Ovary (tissue), 9 donors: ENCODE data around the gene CALHM3. TPM values are rescaled to one million over a fixed set of nuclear protein-coding genes. Genes with fewer than 3 reads are reported as not detected.

Source experiments
- DNase-seq, 5 donors: peaks; one replicate each; pipeline ENCODE4 v3.0.0-alpha.2; 2019 to 2020
- H3K27ac ChIP-seq, 2 donors: fragments of 200-600 bp; one replicate each; pipeline versions ENCODE4 v1.5.1 to v1.8.0; 2019 to 2022
- H3K27me3 ChIP-seq: fragments of 200-600 bp; one replicate; pipeline ENCODE4 v1.8.0; 2022
- H3K36me3 ChIP-seq: fragments of 200-600 bp; sonication (generic); one replicate; pipeline ENCODE4 v1.5.1; 2019
- H3K4me1 ChIP-seq: one replicate; pipeline ENCODE4 v1.8.1; 2013; ENCODE audit warnings: mild to moderate bottlenecking, moderate library complexity; ENCODE audit not compliant: insufficient read depth
- H3K4me3 ChIP-seq: fragments of 200-600 bp; sonication (generic); one replicate; pipeline ENCODE4 v1.5.1; 2017
- H3K9me3 ChIP-seq, 2 donors: fragments of 200-600 bp in 1 of 2; sonication (generic) in 1 of 2; one replicate each; pipeline versions ENCODE4 v1.5.1 to v1.8.1; 2013 to 2019; ENCODE audit warnings: mild to moderate bottlenecking in 1 of 2, moderate library complexity in 1 of 2
- CTCF ChIP-seq, 3 donors: fragments of 450-650 bp in 2 of 3; fragments of 200-600 bp in 1 of 3; IDR thresholded peaks; one replicate each; pipeline versions ENCODE4 v1.5.1 to v1.8.0; 2016 to 2022; ENCODE audit warnings: antibody characterized with exemption in 3 of 3, mild to moderate bottlenecking in 1 of 3
- EP300 ChIP-seq: sonication (generic); formaldehyde crosslinking; IDR thresholded peaks from one replicate; pipeline ENCODE4 v1.6.1; 2017; ENCODE audit warnings: antibody characterized with exemption
- POLR2A ChIP-seq: fragments of 450-650 bp; IDR thresholded peaks from one replicate; pipeline ENCODE4 v1.6.1; 2017; ENCODE audit warnings: antibody characterized with exemption, mild to moderate bottlenecking, moderate library complexity
- WGBS, 3 donors: extraction: QIAGEN DNeasy Blood & Tissue Kit in 1 of 3; methylation state at CpG; one replicate each; pipeline versions ENCODE4 v1.1.5 to v1.1.7; 2013 to 2017; 5-methylcytosine and 5-hydroxymethylcytosine counted together
- intact Hi-C, 4 donors: fragments of 100-400 bp; cut with DNase I; formaldehyde crosslinking; loops; one replicate each; pipeline versions ENCODE4 v1.11.0 to v1.15.1; 2022 to 2023
- polyA plus RNA-seq, 2 donors: library from polyadenylated mRNA; stranded (reverse); fragments of 200-250 nt in 1 of 2; fragments of 350-450 nt in 1 of 2; fragmentation: Illumina TruSeq in 1 of 2; extraction: RNeasy Lipid Tissue Mini Kit (QIAGEN cat#74804) in 1 of 2; gene quantifications; one replicate each; pipeline ENCODE4 v1.2.3, GENCODE V29; 2013 to 2014
- total RNA-seq, 7 donors: library from RNA; depleted of rRNA in 2 of 7; stranded (reverse); fragments of >200 nt in 2 of 7; fragmentation: NEBNext Ultra II Directional in 3 of 7; extraction: Animal tissue kit (Norgen Biotek cat#: 25700) in 3 of 7; gene quantifications; one replicate each; pipeline versions ENCODE4 v1.1.0 to v1.2.4, GENCODE V29; 2016 to 2023
- donor health status: DM: no; HTN: no; CAD: no; lungs with moderate emphysema.
- donor health status: DM: no; HTN: no; CAD: no.
- donor health status: Bipolar disorder and iron deficiency.
- donor health status: DM: yes; HTN: yes; CAD: no.
- donor health status: DM: no; HTN: no; CAD: no.
- donor health status: DM: yes; HTN: yes; CAD: no.

CALHM3 gene
- total and polyA plus RNA-seq, 9 donors = not detected

DNA sequence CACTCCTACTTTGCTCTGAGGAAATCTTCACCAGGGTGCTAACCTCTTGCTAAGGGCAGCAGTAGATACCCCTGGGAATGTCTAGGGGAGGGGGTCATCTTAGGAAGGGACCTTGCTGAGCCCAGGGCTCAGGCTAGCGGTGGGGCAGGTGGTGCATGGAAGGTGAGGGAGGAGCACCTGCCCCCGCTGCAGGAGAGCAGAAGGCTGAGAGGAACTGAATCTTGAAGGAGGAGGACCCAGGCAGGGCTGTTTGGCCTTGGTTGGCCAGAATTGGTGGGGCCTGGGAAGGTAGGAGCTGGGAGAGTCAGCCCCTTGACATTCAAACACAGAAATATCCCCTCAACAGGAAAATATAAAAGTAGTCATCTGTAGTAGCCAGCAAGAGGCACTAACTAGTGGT is 7.0 kb downstream of the CALHM3 start:
- intact Hi-C loops = no loop called here
- H3K27me3 ChIP-seq = no peaks in the 10 kb centered on the region
- no peaks in the 10 kb centered on the region for H3K4me1 ChIP-seq
- H3K36me3 ChIP-seq = no peaks in the 10 kb centered on the region
- WGBS, 3 donors = 97 to 100% (median 98%) methylated on average over 2 of the region's 2 CpGs
- no peak overlapping the region for H3K4me3 ChIP-seq
- H3K9me3 ChIP-seq = no peaks in the 10 kb centered on the region
- no peak for DNase-seq
- no peak overlapping the region for H3K27ac ChIP-seq
- TF ChIP-seq CTCF (IDR thresholded peaks at IDR 0.05) (no peak), EP300 (no peak), POLR2A (no peak)

GRCh38 chr10:103470761-103471653 is 8.0 kb downstream of the CALHM3 start:
- no peaks in the 10 kb centered on the region for H3K4me1 ChIP-seq
- H3K27me3 ChIP-seq = no peaks in the 10 kb centered on the region
- H3K4me3 ChIP-seq = no peak overlapping the region
- H3K36me3 ChIP-seq = no peaks in the 10 kb centered on the region
- WGBS, 3 donors = 52 to 62% (median 57%) methylated on average over 14 of the region's 14 CpGs
- no peaks in the 10 kb centered on the region for H3K9me3 ChIP-seq
- peak in 2 of 5 donors; percentile 34 to 63 for DNase-seq
- TF ChIP-seq EP300 = no peak
- TF ChIP-seq CTCF (IDR thresholded peaks at IDR 0.05) = no peak
- TF ChIP-seq POLR2A = no peak
- H3K27ac ChIP-seq = no peak overlapping the region
- intact Hi-C loops = no loop called here

- no peaks in the 10 kb centered on the region for H3K9me3 ChIP-seq
- TF ChIP-seq POLR2A = no peak
- no peaks in the 10 kb centered on the region for H3K27me3 ChIP-seq
- no peaks in the 10 kb centered on the region for H3K36me3 ChIP-seq
- no peak overlapping the region for H3K27ac ChIP-seq
- H3K4me3 ChIP-seq = no peak overlapping the region
- 58 to 67% (median 60%) methylated on average over 5 of the region's 5 CpGs for WGBS, 3 donors
- no peaks in the 10 kb centered on the region for H3K4me1 ChIP-seq
- intact Hi-C loops = no loop called here
- DNase-seq = no peak
Measured at GRCh38 chr10:103469201-103469600, 9.8 kb downstream of the CALHM3 start.

DNA sequence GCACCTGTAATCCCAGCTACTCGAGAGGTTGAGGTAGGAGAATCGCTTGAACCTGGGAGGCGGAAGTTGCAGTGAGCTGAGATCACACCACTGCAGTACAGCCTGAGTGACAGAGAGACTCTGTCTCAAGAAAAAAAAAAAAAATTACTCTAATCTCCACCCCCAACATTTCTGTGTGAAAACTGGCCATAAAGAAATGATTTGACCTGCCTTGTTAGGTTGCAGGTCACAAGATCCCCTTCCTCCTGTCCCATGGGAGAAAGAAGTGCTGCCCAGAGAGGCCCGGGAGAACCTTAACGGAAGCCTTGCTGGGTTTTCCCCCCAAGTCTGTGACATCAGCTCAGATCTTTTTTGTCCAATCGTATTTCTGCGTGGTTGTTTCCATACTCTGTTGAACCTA is 11.6 kb downstream of the CALHM3 start:
- DNase-seq = no peak
- no peaks in the 10 kb centered on the region for H3K4me1 ChIP-seq
- H3K9me3 ChIP-seq = no peaks in the 10 kb centered on the region
- no peaks in the 10 kb centered on the region for H3K27me3 ChIP-seq
- H3K36me3 ChIP-seq = no peaks in the 10 kb centered on the region
- no peak overlapping the region for H3K27ac ChIP-seq
- WGBS, 3 donors = 89 to 92% (median 91%) methylated on average over 7 of the region's 7 CpGs
- TF ChIP-seq POLR2A (no peak), CTCF (IDR thresholded peaks at IDR 0.05) (no peak), EP300 (no peak)
- intact Hi-C loops = no loop called here
- no peak overlapping the region for H3K4me3 ChIP-seq

DNA sequence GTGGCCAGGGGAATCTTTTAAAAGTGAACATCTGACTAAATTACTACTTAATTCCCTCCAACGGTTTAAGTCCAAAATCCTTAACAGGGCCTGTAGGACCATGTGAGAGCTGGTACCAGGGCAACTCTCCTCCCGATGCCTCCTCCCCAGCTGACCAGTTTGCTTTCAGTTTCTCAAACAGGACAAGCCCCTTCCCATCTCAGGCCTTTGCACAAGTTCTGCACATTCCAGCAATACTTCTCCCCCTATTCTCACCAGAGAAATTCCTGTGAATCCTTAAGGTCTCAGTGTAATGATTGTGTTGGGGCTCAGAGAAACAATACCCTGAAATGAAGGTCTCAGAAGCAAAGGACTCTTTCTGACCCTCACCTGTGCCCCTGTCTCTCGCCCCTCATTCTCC is 12.3 kb downstream of the CALHM3 start:
- TF ChIP-seq EP300 = no peak
- TF ChIP-seq POLR2A = no peak
- TF ChIP-seq CTCF (IDR thresholded peaks at IDR 0.05) = no peak
- intact Hi-C loops = no loop called here
- no peak for DNase-seq

More for the DNA sequence above, 12.3 kb downstream of the CALHM3 start:
- no peaks in the 10 kb centered on the region for H3K36me3 ChIP-seq
- no peak overlapping the region for H3K4me3 ChIP-seq
- H3K9me3 ChIP-seq = no peaks in the 10 kb centered on the region
- H3K27ac ChIP-seq = no peak overlapping the region
- H3K4me1 ChIP-seq = no peaks in the 10 kb centered on the region
- whole genome bisulfite sequencing, 3 donors = 62 to 74% (median 72%) methylated on average over 3 of the region's 3 CpGs
- H3K27me3 ChIP-seq = no peaks in the 10 kb centered on the region
